ENCODE data around the gene PZP.

DNA sequence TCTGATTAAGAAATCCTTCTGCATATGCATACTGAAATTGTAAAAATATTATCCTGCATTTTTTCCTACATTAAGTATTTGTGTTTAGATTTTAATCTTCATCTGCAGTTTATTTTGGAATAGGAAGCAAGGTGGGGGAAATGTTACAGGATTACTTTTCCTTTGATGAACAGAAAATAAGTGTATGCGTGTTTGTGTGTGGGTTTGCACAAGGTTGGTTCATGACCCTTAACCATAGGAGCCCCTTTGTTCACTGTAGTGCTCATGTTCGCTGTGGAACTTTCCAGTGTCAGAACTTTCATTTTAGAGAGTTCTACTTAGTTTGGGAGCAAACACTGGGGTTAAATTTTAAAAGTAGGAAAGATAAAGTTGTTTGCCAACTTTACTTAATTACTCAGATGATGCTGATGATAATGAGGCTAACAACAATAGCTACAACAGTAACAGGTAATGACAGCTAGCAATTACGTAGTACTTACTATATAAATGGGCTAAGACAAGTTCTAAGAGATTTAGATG lies 86.0 kb downstream of the PZP start:
- TF ChIP-seq, protein P1, sequence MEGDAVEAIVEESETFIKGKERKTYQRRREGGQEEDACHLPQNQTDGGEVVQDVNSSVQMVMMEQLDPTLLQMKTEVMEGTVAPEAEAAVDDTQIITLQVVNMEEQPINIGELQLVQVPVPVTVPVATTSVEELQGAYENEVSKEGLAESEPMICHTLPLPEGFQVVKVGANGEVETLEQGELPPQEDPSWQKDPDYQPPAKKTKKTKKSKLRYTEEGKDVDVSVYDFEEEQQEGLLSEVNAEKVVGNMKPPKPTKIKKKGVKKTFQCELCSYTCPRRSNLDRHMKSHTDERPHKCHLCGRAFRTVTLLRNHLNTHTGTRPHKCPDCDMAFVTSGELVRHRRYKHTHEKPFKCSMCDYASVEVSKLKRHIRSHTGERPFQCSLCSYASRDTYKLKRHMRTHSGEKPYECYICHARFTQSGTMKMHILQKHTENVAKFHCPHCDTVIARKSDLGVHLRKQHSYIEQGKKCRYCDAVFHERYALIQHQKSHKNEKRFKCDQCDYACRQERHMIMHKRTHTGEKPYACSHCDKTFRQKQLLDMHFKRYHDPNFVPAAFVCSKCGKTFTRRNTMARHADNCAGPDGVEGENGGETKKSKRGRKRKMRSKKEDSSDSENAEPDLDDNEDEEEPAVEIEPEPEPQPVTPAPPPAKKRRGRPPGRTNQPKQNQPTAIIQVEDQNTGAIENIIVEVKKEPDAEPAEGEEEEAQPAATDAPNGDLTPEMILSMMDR (conservative IDR thresholded peaks at IDR 0.05), result no peak
- no peak for TF ChIP-seq EZH2 (IDR thresholded peaks at IDR 0.05; ENCODE audit: low read depth)

All from PC-9 (cell line).